RPMI7951 (cell line): ENCODE data around the gene CWC25. TPM values are rescaled to one million over a fixed set of nuclear protein-coding genes. Genes with fewer than 3 reads are reported as not detected.
"Not testable (repeated sequence)": the region's sequence is repeated elsewhere in the genome, so short reads cannot be mapped to it uniquely, and the experiment has no call there.

Experiments
- DNase-seq: peaks from one replicate; pipeline ENCODE4 v3.0.0-alpha.2; 2012; ENCODE audit warnings: low read depth
- total RNA-seq: library from RNA; depleted of rRNA; stranded (reverse); fragments of >200 nt; shearing (Covaris generic); gene quantifications from 2 replicates; pipeline ENCODE4 v1.2.3, GENCODE V29; 2014

CWC25 gene
- total RNA-seq, 1 experiment from 2014 or later, result 7.6 TPM

- DNase-seq, result peak; percentile 95
Observed at GRCh38 chr17:38853292-38854219, 28.4 kb upstream of the CWC25 start, which contains the start of gene RPL23. Gene RPL23, minus strand, starts transcription at chr17:38853721. Its CDS starts 11 bp downstream, at chr17:38853710.

- DNase-seq, result no peak
Observed at GRCh38 chr17:38852771-38853291, 27.7 kb upstream of the CWC25 start.

- no peak for DNase-seq
Observed at GRCh38 chr17:38851434-38851833, 26.3 kb upstream of the CWC25 start.

- DNase-seq, result no peak
Observed at GRCh38 chr17:38850374-38850773, 25.3 kb upstream of the CWC25 start.

GRCh38 chr17:38848939-38849605 lies 24.0 kb upstream of the CWC25 start:
- DNase-seq, result no peak

GRCh38 chr17:38848557-38848891 lies 23.4 kb upstream of the CWC25 start:
- no peak for DNase-seq

GRCh38 chr17:38844261-38844757 lies 19.2 kb upstream of the CWC25 start:
- no peak for DNase-seq

- no peak for DNase-seq
Observed at GRCh38 chr17:38825762-38826247, 684 bp upstream of the CWC25 start.

- DNase-seq, result peak; percentile 18
Observed at GRCh38 chr17:38815576-38816193, 9.4 kb downstream of the CWC25 start.

- no peak for DNase-seq
Observed at GRCh38 chr17:38809828-38810227, 15.3 kb downstream of the CWC25 start.

- no peak for DNase-seq
Observed at GRCh38 chr17:38800237-38800760, 24.8 kb downstream of the CWC25 start.

- DNase-seq, result peak; percentile 97
Observed at GRCh38 chr17:38799501-38800236, 25.5 kb downstream of the CWC25 start, which contains the start of gene PIP4K2B. Gene PIP4K2B, minus strand, starts transcription at chr17:38799556. Its CDS starts 132 bp downstream, at chr17:38799424.

GRCh38 chr17:38798614-38799500 lies 26.3 kb downstream of the CWC25 start:
- DNase-seq, result peak; percentile 62

- no peak for DNase-seq
Observed at GRCh38 chr17:38797828-38798227, 27.3 kb downstream of the CWC25 start.

- DNase-seq, result no peak
Observed at GRCh38 chr17:38797158-38797490, 28.0 kb downstream of the CWC25 start.

- no peak for DNase-seq
Observed at GRCh38 chr17:38796451-38797157, 28.5 kb downstream of the CWC25 start.

- DNase-seq, result no peak
Observed at GRCh38 chr17:38794221-38794620, 30.9 kb downstream of the CWC25 start.

- DNase-seq, result no peak
Observed at GRCh38 chr17:38791162-38791561, 34.0 kb downstream of the CWC25 start.

GRCh38 chr17:38790148-38790707 lies 34.9 kb downstream of the CWC25 start:
- not testable (repeated sequence) for DNase-seq
